CD4-positive, alpha-beta T cell treated with Interleukin-6 at 100 ng/mL for 8 hours (primary cell): Measurements from ENCODE around the gene TRIM17.

ENCODE experiments used
- DNase-seq: peaks from one replicate; pipeline ENCODE4 v3.0.0-alpha.2; 2020; ENCODE audit warnings: mixed read lengths, low spot score

TRIM17 gene

DNA sequence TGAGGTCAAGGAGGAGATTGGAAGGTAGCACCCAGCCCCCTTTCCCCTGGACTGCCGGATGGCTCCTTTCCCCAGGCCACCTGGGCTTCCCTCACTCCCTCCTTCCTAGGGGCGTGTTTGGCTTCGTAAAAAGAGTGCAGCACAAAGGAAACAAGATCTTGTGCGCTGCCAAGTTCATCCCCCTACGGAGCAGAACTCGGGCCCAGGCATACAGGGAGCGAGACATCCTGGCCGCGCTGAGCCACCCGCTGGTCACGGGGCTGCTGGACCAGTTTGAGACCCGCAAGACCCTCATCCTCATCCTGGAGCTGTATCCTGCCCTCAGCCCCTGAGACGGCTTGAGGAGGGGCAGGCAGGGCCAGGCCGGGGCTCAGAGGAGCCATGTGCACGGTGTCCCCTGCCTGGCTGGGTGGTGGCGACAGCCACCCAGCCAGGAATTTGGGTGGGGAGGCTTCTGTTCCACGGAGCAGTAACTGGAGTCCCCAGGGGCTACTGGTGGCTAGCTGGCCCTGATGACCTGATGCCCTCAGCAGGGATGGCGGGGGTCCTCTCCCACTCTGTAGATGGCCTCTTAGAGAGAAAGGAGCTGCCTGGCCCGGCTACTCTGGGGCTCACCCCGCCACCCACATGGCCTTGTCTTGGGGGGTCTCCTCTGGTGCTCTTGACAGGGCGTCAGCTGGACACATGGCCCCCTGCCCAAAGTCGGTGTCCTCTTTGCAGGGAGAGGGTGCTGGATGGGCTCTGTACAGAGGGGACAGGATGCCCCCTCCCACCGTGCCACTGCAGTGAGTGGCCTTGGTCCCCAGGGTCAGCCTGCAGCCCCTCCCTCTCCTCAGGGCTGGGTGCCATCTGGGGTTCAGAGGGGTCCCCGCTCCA lies 49.6 kb downstream of the TRIM17 start:
- DNase-seq = no peak

DNA sequence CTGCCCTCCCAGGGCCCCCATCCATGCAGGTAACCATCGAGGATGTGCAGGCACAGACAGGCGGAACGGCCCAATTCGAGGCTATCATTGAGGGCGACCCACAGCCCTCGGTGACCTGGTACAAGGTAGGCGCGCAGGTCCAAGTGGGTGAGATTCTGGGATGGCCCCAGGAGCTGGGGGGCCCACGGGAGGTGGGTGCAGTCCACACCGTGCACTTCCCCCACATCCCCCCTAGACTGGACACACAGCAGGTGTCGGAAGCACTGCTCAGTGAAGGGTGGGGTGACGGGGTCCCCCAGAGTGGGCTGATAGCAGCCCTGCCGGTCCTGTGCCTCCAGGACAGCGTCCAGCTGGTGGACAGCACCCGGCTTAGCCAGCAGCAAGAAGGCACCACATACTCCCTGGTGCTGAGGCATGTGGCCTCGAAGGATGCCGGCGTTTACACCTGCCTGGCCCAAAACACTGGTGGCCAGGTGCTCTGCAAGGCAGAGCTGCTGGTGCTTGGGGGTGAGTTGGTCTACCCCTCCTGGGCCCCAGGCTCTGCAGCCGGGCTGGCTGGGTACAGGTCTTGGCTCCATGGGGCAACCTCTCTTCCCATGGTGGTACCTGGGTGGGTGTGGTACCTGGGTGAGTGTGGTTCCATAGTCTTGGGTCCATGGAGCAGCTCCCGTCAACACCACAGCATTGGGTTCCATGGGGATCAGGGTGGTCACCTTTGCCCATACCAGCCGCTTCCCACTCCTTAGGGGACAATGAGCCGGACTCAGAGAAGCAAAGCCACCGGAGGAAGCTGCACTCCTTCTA lies 50.4 kb downstream of the TRIM17 start:
- DNase-seq = no peak

DNA sequence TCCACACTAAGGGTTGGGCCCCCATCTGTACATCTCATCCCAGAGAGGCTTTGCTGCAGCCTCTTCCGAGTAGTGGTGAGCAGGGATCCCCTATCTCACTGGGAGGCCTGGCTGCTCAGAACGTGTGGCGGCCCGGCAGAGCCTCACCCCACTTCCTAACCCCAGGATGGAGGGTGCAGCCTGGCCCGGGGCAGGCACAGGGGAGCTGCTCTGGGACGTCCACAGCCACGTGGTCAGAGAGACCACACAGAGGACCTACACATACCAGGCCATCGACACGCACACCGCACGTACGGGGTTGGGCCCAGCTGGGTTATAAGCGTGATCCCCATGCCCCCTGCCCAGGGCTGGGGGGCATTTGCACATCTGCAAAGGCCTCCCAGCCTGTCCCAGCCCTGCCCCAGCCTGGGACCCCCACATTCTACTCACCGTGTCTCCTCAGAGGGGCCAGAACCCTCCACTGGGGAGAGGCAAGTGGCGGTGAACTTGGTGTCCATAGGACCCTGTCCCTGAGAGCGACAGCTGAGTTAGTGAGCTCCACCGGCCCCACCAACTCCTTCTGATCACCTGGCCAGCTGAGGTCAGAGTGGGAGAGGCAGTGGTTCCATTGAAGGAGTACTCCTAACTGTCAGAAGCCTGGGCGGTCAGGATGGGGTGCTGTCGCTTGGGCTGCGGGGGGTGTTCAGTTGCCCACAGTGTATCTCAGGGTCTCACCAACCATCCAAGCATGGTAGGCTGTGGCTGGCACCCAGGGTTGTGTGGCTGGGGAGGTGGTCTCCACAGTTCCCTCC lies 51.2 kb downstream of the TRIM17 start:
- DNase-seq = no peak

DNA sequence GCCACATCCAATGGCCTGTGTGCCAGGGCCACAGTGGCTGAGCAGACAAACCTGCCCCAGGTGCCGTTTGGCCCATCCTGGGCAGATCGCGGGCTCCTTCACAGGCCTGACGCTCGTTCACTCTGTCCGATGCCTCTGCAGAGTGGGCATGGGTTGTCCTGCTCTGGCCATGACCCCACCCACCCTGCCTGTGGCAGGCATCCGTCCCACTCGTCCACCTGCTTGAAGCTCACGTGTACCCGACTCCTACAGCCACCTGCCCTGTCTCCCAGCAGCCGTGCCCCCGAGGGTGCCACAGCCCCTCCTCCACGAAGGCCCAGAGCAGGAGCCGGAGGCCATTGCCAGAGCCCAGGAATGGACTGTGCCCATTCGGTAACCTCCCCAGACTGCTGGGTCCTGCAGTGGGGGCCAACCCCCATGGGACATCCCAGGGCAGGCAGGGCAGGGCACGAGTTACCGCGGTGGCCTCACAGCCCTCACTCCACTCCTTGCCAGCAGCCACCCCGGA lies 51.9 kb downstream of the TRIM17 start:
- DNase-seq = no peak

DNA sequence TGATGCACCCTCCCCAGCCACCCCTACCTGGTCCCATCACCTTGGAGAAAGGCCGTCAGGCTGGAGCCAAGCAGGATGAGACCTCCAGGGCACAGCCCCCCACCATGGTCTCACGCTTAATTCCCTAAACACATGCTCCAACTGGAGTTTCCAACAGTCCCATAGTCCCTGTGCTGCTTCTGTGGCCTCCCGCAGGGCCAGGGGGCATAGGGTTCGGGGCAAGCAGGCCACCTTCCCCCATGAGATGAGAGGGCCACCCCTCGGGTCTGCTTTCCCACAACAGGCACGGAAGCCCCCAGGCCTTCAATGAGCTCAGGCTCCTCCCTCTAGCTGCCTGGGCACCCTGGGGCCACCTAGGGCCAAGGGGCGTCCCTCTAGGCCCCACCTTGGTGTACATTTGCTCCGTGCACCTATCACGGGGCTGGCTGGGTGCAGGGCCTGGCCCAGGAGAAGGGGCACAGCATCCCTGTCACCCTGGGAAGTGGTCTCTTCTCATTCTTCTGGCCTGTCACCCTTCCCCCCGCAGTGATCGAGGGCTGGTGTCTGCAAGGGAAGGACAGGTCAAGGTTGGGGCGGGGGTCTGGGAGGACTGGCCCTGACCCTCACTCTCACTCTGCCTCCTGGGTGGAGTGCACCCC lies 52.5 kb downstream of the TRIM17 start:
- no peak for DNase-seq

DNA sequence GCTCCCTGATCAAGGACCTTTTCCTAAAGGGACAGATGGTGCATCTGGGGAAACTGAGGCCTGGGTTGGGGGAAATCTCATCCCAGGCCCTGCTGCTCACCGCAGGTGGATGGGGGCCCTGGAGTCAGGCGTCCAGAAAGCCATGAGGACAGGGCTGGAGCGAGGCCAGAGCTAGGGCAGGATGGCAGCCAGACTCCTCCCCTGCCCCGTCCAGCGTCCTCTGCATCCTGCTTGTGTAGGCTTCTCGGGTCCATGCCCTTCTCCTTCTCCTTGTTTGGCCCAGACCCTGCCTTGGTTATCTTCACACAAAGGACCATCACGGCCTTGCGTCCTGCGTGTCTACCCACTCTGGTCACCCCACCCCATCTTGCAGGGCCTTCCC lies 53.0 kb downstream of the TRIM17 start:
- DNase-seq = no peak

DNA sequence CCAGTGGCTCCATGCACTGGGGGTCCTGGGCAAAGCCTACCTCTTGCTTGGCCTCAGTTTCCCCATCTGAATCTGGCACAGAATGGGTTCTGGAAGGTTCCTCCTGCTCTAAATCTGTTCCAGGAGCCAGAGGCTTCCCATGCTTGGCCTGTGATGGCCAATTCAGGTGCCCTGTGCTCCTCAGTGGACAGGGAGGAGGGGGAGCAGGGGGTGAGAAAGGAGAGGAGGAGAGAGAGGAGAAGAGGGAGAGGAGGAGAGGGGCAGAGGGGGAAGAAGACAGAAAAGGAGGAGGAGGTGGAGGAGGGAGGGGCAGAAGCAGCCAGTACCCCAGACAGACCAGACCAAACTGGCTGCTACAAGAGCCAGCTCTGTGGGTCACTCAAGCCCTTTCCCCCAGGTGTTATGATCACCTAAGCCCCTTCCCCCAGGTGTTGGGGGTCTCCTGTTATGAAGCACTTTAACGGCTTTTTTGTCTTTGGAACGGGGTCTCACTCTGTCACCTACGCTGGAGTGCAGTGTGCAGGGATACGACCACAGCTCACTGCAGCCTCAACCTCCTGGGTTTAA lies 53.7 kb downstream of the TRIM17 start:
- no peak for DNase-seq

DNA sequence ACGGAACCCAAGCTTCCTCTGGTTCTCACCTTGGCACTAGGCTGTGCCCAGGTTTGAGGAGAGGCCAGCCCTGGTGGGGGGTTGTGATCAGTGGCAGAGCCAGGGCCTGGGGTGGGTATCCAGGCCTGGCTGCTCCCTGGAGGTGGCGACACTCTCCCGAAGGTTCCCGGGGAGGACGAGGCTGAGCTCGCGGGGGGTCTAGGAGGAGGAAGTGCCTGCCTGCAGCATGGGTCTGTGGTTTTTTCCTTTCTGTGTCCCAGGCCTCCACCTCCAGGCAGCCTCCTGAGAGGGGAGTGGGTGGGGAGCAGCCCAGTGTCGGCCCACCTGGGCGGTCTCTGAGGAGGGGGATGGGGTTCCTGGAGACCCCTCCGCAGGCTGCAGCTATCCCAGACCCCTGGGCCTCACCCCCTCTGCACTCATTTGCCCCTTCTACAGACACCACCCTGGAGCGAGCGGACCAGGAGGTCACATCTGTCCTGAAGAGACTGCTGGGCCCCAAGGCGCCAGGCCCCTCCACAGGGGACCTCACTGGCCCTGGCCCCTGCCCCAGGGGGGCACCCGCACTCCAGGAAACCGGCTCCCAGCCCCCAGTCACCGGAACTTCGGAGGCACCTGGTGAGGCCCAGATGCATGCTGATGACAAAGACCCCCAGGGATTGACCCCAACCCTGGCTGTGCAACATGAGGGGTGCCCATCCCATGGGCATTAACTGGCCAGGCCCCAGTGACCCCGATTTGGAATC lies 54.3 kb downstream of the TRIM17 start:
- no peak for DNase-seq

DNA sequence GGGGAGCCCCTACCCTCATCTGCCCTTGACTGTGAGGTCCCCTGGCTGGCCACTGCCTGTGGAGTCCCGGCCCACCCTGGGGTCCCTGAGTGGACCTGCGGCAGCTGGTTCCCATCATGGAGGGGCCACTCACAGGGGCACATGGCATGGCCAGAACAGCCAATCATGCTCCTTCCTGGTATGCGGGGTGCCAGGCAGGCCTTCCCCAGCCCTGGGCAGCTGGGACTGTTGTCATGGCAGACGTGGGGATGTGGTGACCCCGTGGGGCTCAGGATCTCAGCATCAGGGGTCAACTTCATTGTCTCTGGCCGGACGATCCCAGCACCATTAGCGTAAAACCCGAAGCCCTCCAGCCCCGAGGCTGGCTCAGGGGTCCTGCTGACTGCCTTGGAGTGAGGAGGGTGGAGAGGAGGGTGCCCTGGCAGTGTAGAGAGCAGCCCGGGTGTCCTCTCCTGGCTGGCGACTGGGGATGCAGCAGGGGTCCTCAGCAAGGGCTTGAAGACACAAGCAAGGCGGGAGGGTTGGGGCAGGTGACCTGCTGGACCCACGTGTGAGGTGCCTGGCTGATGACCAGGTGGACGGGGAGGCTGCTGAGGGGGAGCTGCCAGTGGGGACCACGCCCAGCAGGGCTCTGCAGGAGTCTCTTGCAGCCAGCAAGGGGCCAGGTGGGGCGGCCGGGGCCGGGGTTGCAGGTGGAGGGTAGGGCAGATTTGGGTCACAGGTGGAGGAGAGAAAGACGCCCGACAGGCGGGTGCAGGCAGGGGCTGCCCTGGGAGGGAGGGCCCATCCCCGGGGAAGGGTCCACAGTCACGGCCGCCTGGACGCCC lies 55.1 kb downstream of the TRIM17 start:
- DNase-seq = no peak

DNA sequence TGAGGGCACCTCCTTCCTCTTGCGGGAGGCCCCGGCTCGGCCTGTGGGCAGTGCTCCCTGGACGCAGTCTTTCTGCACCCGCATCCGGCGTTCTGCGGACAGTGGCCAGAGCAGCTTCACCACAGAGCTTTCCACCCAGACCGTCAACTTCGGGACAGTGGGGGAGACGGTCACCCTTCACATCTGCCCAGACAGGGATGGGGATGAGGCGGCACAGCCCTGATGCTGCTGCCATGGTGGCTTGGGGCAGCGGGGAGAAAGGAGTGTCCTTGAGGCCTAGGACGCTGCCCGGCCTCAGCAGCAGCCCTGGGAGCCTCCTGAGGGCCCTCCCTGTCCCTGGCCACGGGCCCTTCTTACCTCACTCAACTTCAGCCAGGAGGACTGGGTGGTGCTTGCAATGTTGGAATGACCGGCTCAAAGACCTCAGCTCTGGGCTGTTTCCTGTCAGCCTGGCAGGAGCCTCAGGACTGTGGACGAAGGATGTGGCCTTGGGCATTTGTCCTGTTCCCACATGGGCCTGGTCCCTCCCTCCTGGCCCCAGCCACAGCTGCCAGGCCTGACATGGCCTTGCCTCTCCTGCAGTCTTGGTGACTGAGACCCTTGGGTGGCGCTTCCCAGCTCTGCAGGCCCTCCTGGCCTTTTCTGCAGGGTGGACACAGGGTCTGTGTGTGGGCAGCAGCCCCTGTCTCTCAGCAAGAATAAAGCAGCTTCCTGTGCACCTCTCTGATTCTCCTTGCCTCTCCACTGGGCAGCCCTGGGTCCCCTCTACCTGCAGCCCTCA lies 55.9 kb downstream of the TRIM17 start:
- no peak for DNase-seq

DNA sequence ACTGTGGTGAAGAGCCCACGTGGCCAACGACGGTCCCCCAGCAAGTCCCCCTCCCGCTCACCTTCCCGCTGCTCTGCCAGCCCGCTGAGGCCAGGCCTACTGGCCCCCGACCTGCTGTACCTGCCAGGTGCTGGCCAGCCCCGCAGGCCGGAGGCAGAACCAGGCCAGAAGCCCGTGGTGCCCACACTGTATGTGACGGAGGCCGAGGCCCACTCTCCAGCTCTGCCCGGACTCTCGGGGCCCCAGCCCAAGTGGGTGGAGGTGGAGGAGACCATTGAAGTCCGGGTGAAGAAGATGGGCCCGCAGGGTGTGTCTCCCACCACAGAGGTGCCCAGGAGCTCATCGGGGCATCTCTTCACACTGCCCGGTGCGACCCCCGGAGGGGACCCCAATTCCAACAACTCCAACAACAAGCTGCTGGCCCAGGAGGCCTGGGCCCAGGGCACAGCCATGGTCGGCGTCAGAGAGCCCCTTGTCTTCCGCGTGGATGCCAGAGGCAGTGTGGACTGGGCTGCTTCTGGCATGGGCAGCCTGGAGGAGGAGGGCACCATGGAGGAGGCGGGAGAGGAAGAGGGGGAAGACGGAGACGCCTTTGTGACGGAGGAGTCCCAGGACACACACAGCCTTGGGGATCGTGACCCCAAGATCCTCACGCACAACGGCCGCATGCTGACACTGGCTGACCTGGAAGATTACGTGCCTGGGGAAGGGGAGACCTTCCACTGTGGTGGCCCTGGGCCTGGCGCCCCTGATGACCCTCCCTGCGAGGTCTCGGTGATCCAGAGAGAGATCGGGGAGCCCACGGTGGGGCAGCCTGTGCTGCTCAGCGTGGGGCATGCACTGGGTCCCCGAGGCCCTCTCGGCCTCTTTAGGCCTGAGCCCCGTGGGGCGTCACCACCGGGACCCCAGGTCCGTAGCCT lies 56.8 kb downstream of the TRIM17 start:
- no peak for DNase-seq

DNA sequence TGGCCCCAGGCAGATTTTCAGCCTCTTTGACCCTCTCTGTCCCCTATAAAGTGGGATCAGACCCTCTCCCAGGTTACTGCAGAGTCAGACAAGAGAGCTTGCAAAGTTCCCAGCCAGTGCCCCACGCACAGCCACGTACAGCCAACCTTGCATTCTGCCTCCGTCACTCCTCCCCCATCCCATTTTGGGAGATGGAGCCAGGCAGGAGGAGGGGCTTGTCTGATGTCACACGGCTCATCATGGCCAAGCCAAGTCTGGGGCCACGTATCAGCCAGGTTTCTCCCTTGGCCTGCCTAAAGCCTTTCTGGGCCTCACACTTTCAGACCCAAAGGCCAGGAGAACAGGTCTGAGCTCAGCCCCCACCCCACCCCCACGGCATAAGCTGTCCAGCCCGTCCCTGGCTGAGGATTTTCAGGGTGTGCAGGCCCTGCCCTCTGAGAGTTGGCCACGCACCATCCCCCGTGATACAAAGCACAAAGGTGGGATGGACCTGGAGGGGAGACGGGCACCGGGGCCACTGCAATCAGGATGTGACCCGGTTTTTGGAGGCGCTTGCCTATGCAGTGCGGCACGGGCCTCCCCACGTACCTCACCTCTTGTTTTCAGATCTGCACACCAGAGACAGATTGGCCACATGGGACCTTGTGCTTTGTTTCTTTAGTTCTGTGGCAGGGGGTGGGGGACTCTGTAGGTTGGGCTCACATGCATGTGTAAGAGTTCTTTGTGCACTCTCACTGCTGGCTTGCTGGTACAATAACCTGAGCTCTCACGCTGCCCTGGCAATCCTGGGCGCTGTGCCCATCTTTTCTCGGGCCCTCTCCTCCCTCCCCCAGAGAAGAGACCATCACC lies 57.7 kb downstream of the TRIM17 start:
- no peak for DNase-seq

DNA sequence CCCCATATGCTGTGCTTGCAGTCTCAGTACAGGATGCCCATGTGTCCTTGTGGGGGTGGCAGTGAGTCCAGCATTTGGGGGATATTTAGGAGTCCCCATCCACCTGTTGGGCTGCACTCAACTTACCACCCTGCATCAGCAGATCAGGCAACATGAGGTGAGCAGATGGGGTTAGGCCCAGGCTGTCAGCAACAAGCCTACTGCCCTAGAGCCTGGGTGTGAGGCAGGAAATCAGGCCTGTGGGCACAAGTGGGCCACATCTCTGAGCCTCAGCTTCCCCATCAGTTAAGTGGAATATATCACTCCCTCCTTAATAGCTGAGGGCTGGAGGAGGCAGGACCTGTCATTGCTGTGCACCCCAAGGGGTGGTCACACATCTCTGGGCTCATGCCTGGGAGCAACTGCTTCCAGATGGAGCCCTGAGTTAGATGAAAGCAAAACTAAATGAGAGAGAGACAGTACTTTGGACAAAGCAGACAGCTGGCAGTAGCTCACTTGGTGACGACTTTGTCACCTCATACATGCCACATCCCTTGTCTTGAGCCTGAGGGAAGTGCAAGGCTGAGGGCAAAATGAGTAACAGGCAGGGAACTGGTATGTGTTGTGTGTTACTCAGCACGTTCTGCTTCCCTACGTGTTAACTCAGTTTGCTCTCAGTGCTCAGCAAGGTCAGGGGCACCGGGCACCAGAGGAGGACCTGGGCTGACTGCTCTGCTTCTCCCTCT lies 58.5 kb downstream of the TRIM17 start:
- DNase-seq = no peak
